Fibroblast of villous mesenchyme (primary cell): ENCODE results near the gene DUSP7. TPM values are rescaled to one million over a fixed set of nuclear protein-coding genes. Genes with fewer than 3 reads are reported as not detected.
A peak's percentile ranks its signal among the peaks of the same experiment; 100 is the strongest.

Experiments
- DNase-seq: peaks from one replicate; pipeline ENCODE4 v3.0.0-alpha.2; 2010; ENCODE audit warnings: low read depth
- H3K4me3 ChIP-seq: 2 replicates; pipeline ENCODE4 v1.5.1; 2011; ENCODE audit warnings: low read depth, mild to moderate bottlenecking, low read length
- total RNA-seq: library from RNA; depleted of rRNA; stranded (reverse); fragments of >200 nt; gene quantifications from 2 replicates; pipeline ENCODE4 v1.2.3, GENCODE V29; 2012
- TF ChIP-seq, protein P1 (sequence below): IDR thresholded peaks from 2 replicates; pipeline ENCODE4 v1.5.1; 2012; ENCODE audit warnings: low read depth, mild to moderate bottlenecking, low read length; ENCODE audit not compliant: insufficient read depth

Gene DUSP7
- total RNA-seq, 1 donor = 21.2 TPM

DNA sequence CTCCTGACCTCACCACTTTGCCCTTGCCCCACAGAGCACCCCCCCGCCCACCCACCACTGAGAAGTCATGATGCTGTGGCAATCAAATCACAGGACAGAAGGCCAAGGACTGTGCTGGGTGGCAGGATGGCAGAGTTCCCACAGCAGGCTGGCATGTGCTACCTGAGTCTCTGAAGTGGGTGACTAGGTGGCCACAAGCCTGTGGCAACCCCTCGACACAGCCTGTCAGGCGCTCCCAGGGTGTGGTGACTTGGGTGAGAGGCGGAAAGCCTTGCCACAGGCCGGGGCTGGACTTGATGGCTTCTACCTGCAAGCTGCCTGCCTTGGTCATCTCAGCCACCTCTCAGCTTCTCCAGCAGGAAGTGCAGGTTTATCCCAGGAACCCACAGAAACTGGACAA, 15.6 kb upstream of the DUSP7 start:
- no peak for DNase-seq
- no peak overlapping the region for H3K4me3 ChIP-seq
- TF ChIP-seq, protein P1, sequence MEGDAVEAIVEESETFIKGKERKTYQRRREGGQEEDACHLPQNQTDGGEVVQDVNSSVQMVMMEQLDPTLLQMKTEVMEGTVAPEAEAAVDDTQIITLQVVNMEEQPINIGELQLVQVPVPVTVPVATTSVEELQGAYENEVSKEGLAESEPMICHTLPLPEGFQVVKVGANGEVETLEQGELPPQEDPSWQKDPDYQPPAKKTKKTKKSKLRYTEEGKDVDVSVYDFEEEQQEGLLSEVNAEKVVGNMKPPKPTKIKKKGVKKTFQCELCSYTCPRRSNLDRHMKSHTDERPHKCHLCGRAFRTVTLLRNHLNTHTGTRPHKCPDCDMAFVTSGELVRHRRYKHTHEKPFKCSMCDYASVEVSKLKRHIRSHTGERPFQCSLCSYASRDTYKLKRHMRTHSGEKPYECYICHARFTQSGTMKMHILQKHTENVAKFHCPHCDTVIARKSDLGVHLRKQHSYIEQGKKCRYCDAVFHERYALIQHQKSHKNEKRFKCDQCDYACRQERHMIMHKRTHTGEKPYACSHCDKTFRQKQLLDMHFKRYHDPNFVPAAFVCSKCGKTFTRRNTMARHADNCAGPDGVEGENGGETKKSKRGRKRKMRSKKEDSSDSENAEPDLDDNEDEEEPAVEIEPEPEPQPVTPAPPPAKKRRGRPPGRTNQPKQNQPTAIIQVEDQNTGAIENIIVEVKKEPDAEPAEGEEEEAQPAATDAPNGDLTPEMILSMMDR = no peak

DNA sequence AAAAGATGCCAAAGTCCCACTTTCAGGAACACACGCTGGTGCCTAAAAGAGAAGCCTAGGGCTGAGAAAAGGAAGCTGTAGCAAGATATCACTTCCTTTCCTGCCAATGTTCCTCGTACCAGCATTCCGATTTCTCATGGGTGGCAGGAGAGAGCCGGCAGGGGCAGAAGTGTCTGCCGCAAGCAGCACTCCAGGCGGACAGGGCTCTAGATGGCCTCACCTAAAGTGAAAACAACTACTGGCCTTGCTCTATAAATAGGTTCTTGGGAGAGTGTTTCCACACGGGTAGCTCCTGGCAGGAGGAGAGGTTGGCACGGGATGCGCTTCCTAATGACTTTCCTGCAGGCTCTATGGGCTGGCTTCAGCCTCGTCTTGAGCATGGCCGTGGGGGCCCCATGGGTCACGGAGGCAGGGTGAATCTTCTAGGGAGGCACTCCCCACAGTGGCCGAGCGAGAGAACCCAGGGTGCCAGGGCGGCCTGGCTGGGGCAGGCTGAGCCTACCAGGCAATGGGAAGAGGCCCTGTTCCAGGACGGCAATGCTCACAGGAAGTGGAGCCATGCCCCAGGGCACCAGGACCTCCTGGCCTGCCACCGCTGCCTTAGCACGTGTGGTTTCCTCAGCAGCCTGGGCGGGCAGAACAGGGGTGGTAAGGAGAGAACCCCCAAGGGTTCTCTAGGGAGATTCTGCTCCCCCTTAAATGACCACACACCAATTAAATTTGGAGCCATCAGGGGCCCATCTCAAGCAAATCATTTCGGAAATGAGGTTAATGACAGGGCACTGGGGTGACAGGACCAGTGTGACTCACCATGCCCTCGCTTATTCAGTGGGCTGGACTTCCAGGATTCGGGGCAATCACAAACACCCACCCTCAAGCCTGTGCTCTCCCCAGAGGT, 14.6 kb upstream of the DUSP7 start:
- no peak for DNase-seq
- TF ChIP-seq, protein P1 = no peak

DNA sequence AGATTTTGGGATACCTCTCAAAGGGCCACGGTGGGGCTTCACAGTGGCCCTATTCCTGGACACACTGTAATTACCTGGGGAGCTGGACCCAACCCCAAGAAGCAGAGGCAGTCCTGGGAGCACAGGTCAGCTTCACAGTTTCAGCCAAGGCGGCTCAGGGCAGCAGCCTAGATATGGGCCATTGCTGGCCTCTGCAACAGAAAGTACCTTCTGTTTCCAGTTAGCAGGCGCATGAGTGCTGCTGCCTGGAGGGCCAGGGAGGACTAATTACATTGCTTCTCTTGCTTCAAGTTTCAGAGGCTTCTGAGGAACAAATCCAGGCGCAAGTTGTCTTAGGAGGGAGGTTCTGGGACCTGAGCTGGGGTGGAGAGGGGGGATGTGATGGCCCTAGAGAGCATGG, 13.5 kb upstream of the DUSP7 start:
- DNase-seq = no peak
- TF ChIP-seq, protein P1 = no peak
- no peak overlapping the region for H3K4me3 ChIP-seq

More for the DNA sequence above, 14.6 kb upstream of the DUSP7 start:
- H3K4me3 ChIP-seq = no peak overlapping the region

DNA sequence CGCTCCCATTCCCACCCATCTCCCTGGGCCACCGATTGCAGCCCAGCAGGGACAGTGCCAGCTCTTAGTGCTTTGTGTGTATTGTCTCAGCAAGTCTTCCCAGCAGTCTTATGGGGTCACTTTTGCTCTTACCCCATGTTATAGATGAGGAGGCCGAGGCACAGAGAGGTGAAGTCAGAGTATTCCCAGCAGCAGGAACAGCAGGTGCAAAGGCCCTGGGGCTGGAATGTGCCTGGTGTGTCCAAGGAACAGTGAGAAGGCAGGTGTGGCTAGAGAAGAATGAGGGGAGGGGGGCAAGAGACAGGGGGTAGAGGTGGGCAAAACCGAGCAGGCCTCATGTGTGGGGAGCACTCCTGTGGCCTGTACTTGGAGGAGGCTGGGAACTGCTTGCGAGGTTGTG, 12.8 kb upstream of the DUSP7 start:
- TF ChIP-seq, protein P1 = no peak
- no peak for DNase-seq
- no peak overlapping the region for H3K4me3 ChIP-seq

DNA sequence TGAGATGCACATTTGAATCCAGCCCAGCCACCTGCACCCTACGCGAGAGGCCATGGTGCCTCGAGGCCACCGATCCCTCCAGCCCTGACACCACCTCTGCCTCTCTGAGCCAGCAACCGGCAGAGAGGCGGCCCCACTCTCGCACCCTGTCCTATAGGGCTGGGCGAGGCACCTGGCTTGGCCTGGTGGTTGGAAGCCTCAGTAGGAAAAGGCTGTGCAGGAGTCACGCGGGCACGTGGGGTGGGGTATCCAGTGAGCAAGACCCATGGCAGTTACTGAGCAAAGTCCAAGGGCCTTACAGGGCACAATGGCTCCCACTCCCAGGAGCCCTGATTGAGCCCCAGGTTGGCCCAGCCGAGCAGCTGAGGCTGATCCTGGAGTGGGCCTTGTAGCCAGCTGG, 12.4 kb upstream of the DUSP7 start:
- no peak overlapping the region for H3K4me3 ChIP-seq
- no peak for DNase-seq
- TF ChIP-seq, protein P1 = no peak

DNA sequence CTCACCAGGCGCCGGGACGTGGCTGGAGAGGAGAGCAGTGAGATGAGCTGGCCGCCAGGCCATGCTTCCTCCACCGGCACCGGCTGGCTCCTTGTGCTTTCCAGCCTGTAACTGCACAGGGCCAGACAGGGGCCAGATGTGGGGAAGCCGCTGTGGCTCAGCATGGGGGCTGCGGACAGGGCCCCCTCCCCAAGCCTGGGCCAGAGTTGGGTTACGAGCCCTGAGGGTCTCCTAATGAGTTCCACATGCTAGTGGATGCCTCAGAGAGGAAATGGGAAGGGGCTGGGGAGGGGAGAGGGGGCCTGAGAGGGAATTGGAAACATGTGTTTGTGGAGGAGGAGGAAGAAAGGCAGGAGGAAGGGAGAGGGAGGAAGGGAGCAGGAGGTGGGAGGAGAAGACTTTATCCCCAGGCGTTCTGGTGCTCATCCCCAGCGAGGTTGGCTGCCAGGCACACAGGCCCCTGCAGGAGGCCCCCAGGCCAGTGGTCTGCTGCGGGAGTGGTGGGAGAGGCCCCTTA, 11.7 kb upstream of the DUSP7 start:
- H3K4me3 ChIP-seq = no peak overlapping the region
- peak; percentile 54 for DNase-seq
- TF ChIP-seq, protein P1 = no peak

DNA sequence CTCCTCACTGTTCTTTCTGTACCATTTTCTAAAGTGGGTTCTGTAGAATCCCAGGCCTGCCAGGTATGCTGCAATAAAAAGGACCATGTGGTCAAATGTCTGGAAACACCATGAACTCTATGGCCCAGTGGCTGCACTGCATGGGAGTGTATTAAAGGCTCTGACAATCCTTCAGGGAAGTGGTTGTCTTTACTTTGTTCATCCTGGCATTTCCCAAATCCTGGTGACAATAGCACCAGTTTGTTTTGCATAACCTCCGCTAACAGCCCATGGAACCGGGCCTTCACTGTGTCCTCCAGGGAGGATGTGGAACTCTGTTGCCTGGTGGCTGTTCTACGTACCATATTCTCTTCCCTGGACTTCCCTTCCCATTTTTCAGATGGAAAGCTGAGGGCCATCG, 11.2 kb upstream of the DUSP7 start:
- H3K4me3 ChIP-seq = no peak overlapping the region
- DNase-seq = no peak
- TF ChIP-seq, protein P1 = no peak
